Measurements from ENCODE around the gene SLC25A13.

DNA sequence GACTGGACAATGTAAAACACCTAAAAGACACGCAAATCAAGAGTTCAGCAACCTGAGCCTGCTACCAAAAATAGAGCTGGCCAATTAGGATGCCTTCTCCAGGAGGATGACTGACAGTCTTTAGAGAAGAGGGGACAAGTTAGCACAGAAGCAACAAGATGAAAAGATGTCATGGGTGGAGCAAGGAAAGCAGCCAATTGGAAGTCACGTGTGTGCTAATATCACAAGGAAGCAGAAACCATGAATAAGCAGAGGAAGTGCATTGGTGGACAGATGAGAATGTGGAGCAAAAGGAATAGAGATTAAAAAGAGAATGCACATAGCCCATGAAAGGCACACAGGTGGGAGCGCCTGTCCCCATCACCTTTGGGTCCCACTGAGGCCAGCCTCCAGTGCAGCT is 148.1 kb downstream of the SLC25A13 start:
- TF ChIP-seq POLR2AphosphoS5 (IDR thresholded peaks at IDR 0.05; ENCODE audit: low read depth, low read length), result no peak
- TF ChIP-seq TAF1 (IDR thresholded peaks at IDR 0.05; ENCODE audit: borderline replicate concordance, insufficient read depth, low read length), result no peak
- no peak for TF ChIP-seq REST (IDR thresholded peaks at IDR 0.05; ENCODE audit: insufficient read depth in 1 of 2, low read depth in 2 of 2, low read length in 2 of 2)
- no peak for TF ChIP-seq FOXP2 (optimal IDR thresholded peaks at IDR 0.05; ENCODE audit: borderline replicate concordance, extremely low read depth, extremely low read length, insufficient read depth)
- no peak for TF ChIP-seq SIN3A (IDR thresholded peaks at IDR 0.05; ENCODE audit: borderline replicate concordance, insufficient read depth, low read length)

Data from PFSK-1 (cell line).